Thoracic aorta (tissue), 2 donors: Measurements from ENCODE around the gene DNAH8. TPM values are rescaled to one million over a fixed set of nuclear protein-coding genes. Genes with fewer than 3 reads are reported as not detected.

ENCODE experiments used
- ATAC-seq: fragments of 150-250 bp; one replicate; pipeline ENCODE4 v1.8.0; 2017; ENCODE audit warnings: low read depth; ENCODE audit not compliant: insufficient number of reproducible peaks, low FRiP score
- DNase-seq: peaks from one replicate; pipeline ENCODE4 v3.0.0-alpha.2; 2020; ENCODE audit warnings: low spot score
- H3K27ac ChIP-seq, 2 donors: fragments of 200-600 bp; sonication (generic); 1 replicate in 1 of 2; 2 replicates in 1 of 2; pipeline ENCODE4 v1.5.1; 2016; ENCODE audit warnings: mild to moderate bottlenecking in 2 of 2, moderate library complexity in 2 of 2
- H3K27me3 ChIP-seq: fragments of 200-600 bp; sonication (generic); replicated peaks from 2 replicates; pipeline ENCODE4 v1.6.0; 2016; ENCODE audit warnings: mild to moderate bottlenecking; ENCODE audit not compliant: insufficient read depth
- H3K36me3 ChIP-seq: fragments of 200-600 bp; sonication (generic); one replicate; pipeline ENCODE4 v1.5.1; 2016
- H3K4me1 ChIP-seq, 2 donors: fragments of 200-600 bp; sonication (generic); 1 replicate in 1 of 2; 2 replicates in 1 of 2; pipeline versions ENCODE4 v1.5.1 to v1.6.0; 2016; ENCODE audit warnings: low read depth in 2 of 2, mild to moderate bottlenecking in 1 of 2; ENCODE audit not compliant: control insufficient read depth in 1 of 2
- H3K4me3 ChIP-seq: fragments of 200-600 bp; sonication (generic); 2 replicates; pipeline ENCODE4 v1.5.1; 2016; ENCODE audit warnings: mild to moderate bottlenecking
- H3K9me3 ChIP-seq: fragments of 200-600 bp; sonication (generic); 2 replicates; pipeline ENCODE4 v1.5.1; 2016
- total RNA-seq, 2 donors: library from RNA; depleted of rRNA; stranded (reverse); fragments of >200 nt; gene quantifications; one replicate each; pipeline versions ENCODE4 v1.1.0 to v1.2.3, GENCODE V29; 2016
- TF ChIP-seq, protein P1 (sequence below): fragments of 200-600 bp; sonication (generic); IDR thresholded peaks from one replicate; pipeline ENCODE4 v1.5.1; 2019; ENCODE audit warnings: antibody characterized with exemption

The DNAH8 gene
- total RNA-seq, 2 donors from 2014 or later = 0.14 TPM; not detected in 1

DNA sequence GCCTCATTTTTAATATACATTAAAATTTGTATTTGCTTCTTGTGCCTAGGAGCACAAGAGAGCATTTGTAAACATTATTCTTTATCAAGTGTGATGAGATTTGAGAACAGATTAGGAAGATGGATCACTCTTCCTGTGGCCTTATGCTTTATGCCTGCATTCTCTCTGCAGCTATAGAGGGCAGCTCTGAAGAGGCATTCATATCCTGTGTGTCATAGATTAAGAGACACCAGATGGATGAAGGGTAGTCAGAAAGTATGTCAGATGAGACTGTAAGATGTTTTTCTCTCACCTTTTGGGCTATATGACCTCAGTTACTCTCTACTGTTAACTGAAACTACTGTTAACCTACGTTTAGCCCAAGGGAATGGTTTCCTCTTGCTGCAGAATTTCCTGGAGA, 61.4 kb downstream of the DNAH8 start:
- peaks cover 5% of the 10 kb centered on the region for H3K27me3 ChIP-seq
- no peak overlapping the region for H3K4me3 ChIP-seq
- TF ChIP-seq, protein P1, sequence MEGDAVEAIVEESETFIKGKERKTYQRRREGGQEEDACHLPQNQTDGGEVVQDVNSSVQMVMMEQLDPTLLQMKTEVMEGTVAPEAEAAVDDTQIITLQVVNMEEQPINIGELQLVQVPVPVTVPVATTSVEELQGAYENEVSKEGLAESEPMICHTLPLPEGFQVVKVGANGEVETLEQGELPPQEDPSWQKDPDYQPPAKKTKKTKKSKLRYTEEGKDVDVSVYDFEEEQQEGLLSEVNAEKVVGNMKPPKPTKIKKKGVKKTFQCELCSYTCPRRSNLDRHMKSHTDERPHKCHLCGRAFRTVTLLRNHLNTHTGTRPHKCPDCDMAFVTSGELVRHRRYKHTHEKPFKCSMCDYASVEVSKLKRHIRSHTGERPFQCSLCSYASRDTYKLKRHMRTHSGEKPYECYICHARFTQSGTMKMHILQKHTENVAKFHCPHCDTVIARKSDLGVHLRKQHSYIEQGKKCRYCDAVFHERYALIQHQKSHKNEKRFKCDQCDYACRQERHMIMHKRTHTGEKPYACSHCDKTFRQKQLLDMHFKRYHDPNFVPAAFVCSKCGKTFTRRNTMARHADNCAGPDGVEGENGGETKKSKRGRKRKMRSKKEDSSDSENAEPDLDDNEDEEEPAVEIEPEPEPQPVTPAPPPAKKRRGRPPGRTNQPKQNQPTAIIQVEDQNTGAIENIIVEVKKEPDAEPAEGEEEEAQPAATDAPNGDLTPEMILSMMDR = no peak
- H3K4me1 ChIP-seq = no peaks in the 10 kb centered on the region
- DNase-seq (no peak), ATAC-seq (no peak)
- no peaks in the 10 kb centered on the region for H3K9me3 ChIP-seq
- no peak overlapping the region for H3K27ac ChIP-seq
- H3K36me3 ChIP-seq = no peaks in the 10 kb centered on the region

DNA sequence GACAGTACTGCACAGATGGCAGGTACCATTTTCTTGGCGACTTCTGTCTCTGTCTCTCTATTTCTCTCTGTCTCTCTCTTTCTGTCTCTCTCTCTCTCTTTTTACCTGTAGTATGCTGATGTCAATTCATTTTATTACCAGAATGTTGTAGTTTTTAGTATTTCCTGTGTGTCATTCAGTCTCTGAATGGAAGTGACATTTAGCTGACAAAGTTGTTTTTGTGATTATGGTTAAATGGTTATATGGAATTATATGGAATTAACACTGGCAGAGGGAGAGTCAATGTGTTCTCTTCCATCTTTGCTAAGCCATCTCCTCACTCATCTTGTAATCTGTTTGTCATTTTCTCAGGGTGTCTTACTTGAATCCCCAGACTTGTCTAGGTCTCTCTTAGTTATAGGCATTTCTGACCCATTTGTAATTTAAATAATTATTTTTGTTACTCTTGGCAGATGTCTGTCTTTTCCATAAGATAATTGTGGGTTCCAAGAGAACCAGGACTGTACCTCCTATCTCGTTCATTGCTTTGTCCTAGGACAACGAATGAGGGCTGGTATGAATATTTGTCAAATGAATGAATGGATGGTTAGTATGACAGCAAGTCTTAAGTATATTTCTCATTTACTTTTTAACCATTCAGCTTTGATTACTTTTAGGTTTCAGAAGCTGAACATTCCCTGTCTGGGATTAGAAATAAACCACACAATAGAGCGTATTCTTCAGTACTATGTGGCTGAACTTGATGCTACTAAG, 64.4 kb downstream of the DNAH8 start:
- H3K27ac ChIP-seq = no peak overlapping the region
- no peaks in the 10 kb centered on the region for H3K4me1 ChIP-seq
- H3K36me3 ChIP-seq = no peaks in the 10 kb centered on the region
- DNase-seq = no peak
- TF ChIP-seq, protein P1 = no peak
- H3K9me3 ChIP-seq = no peaks in the 10 kb centered on the region
- peaks cover 5% of the 10 kb centered on the region for H3K27me3 ChIP-seq
- H3K4me3 ChIP-seq = no peak overlapping the region
- ATAC-seq = no peak

DNA sequence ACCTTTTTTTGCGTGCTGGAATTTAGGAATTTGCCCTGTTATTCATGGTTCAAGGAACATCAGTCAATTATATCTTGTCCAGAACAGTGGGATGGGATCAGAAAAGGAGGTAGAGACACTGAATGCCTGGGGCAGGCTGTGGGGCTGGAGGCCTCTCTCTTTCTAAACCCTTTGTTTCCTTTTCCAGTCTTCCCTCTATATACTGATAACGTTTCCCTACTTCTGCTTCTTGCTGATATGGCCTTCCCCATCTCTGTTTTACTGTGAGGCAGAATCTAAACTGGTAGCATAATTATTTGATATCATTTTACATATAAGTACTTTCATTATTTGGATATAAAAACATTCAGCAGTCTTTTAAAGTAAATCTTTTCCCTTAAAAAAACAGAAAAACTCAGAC, 67.5 kb downstream of the DNAH8 start:
- TF ChIP-seq, protein P1 = no peak
- DNase-seq = no peak
- Histone ChIP-seq H3K4me1 (no peaks in the 10 kb centered on the region), H3K27me3 (peaks cover 5% of the 10 kb centered on the region), H3K9me3 (no peaks in the 10 kb centered on the region), H3K27ac (no peak overlapping the region), H3K36me3 (no peaks in the 10 kb centered on the region), H3K4me3 (no peak overlapping the region)
- no peak for ATAC-seq

DNA sequence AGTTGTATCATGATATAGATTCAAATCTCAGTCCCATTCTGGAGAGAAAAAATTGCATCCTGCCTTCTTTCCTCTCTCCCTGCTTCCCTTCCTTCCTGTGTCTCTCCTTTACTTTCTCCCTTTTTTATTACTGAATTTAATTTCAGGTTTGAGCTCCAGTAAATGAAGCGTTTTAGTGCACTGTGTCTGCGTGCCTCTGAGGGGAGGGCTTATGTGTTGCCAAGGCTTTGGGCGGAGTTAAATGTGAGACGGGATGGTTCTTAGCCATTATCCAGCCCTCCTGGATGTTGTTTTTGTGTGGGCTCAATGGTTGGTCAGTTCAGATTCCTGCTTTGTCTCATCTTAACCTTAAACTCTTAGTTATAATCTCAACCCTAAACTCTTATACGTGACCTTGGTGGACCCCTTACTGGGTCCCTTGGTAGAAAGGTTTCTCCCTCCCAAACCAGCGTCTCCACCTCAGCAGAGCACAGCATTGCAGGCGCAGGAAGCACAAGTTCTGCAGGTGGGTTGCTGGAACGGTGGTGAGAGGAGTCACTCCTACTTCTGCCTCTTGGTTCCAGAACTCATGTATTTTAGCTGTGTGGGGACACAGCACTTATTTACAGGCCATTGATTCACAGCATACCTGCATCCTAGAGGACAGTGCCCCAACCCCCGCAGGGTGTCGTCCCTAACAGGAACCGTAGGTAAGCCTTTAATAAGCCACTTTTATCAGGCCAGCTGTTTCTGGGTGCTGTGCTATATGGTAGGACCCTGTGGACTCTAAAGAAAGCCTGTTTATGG, 68.5 kb downstream of the DNAH8 start:
- H3K9me3 ChIP-seq = no peaks in the 10 kb centered on the region
- TF ChIP-seq, protein P1 = no peak
- no peak for ATAC-seq
- H3K4me1 ChIP-seq = no peaks in the 10 kb centered on the region
- no peak overlapping the region for H3K27ac ChIP-seq
- H3K4me3 ChIP-seq = no peak overlapping the region
- no peak for DNase-seq
- peaks cover 5% of the 10 kb centered on the region for H3K27me3 ChIP-seq
- no peaks in the 10 kb centered on the region for H3K36me3 ChIP-seq

DNA sequence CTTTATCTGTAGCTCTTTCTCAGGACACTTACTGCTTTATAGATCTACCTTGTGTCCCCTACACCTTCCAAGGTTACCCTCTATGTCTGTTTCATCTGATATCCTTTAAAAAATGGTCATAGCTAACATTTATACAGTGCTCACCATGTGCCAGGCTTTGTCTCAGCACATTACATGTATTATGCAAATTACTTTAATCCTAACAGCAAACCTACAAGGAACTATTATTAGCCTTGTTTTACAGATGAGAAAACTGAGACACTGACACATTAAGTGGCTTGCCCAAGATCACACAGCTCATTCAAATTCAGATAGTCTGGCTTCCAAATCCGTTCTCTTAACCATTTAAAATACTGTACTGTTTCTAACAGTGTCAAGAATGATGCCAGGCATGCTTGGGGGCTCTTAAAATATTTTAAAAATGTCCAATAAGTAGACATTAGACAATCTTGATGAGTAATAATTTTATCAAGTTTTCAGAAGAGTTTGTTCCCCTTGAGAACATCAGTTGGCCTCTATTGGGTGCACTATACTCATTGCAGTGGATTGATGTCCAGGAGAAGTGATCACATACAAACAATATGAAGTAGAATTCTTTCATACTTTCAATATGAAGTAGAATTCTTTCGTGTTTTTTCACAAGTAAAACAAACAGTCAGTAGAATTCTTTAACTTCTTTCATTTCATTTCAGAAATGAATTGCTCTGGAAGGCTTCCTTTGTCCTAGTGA, 69.6 kb downstream of the DNAH8 start:
- H3K27me3 ChIP-seq = peaks cover 4% of the 10 kb centered on the region
- H3K9me3 ChIP-seq = no peaks in the 10 kb centered on the region
- no peak overlapping the region for H3K4me3 ChIP-seq
- H3K4me1 ChIP-seq = no peaks in the 10 kb centered on the region
- H3K36me3 ChIP-seq = no peaks in the 10 kb centered on the region
- TF ChIP-seq, protein P1 = no peak
- DNase-seq = no peak
- no peak overlapping the region for H3K27ac ChIP-seq
- ATAC-seq = no peak
